ENCODE results near the gene MPDU1.

The MPDU1 gene

GRCh38 chr17:7613769-7614424, 30.2 kb downstream of the MPDU1 start:
- H3K4me1 ChIP-seq, result peaks cover 8% of the 10 kb centered on the region
- peaks cover 43% of the 10 kb centered on the region for H3K79me2 ChIP-seq
- H2AFZ ChIP-seq, result peak overlapping the region; percentile 45
- H3K4me2 ChIP-seq (ENCODE audit: low read length), result peak overlapping the region; percentile 81
- peak overlapping the region; percentile 80 for H3K27ac ChIP-seq
- no peaks in the 10 kb centered on the region for H3K36me3 ChIP-seq (ENCODE audit: control insufficient read depth, insufficient read depth, low read length)
- H3K9me3 ChIP-seq (ENCODE audit: control insufficient read depth, low read length), result no peaks in the 10 kb centered on the region
- H3K4me3 ChIP-seq (ENCODE audit: low read depth, low read length), result peak overlapping the region; percentile 84
- H3K27me3 ChIP-seq (ENCODE audit: control insufficient read depth, insufficient read depth, low read length), result no peaks in the 10 kb centered on the region
- H3K9ac ChIP-seq, result peak overlapping the region; percentile 39
- no peak for TF ChIP-seq CTCF (IDR thresholded peaks at IDR 0.05)

- peak within 1 kb of the TSS; percentile 80 for H3K27ac ChIP-seq
- H3K4me1 ChIP-seq, result peaks cover 8% of the 10 kb centered on the region
- H3K9ac ChIP-seq, result peak within 1 kb of the TSS; percentile 39
- TF ChIP-seq CTCF (IDR thresholded peaks at IDR 0.05), result peak; percentile 88
- H3K79me2 ChIP-seq, result peaks cover 37% of the 10 kb centered on the region
- no peaks in the 10 kb centered on the region for H3K36me3 ChIP-seq (ENCODE audit: control insufficient read depth, insufficient read depth, low read length)
- H2AFZ ChIP-seq, result peak within 1 kb of the TSS; percentile 87
- H3K4me2 ChIP-seq (ENCODE audit: low read length), result peak within 1 kb of the TSS; percentile 81
- no peaks in the 10 kb centered on the region for H3K27me3 ChIP-seq (ENCODE audit: control insufficient read depth, insufficient read depth, low read length)
- H3K9me3 ChIP-seq (ENCODE audit: control insufficient read depth, low read length), result no peaks in the 10 kb centered on the region
- H3K4me3 ChIP-seq (ENCODE audit: low read depth, low read length), result peak within 1 kb of the TSS; percentile 84
Observed at GRCh38 chr17:7614425-7615264, 31.0 kb downstream of the MPDU1 start, which contains the start of gene FXR2. TSS of gene FXR2 (minus strand) at chr17:7614897. CDS start at chr17:7614532, 365 bp downstream.

GRCh38 chr17:7615265-7615747, 31.7 kb downstream of the MPDU1 start:
- Histone ChIP-seq H3K4me3 (ENCODE audit: low read depth, low read length) (peak overlapping the region; percentile 84), H3K79me2 (peaks cover 34% of the 10 kb centered on the region), H3K4me1 (peaks cover 8% of the 10 kb centered on the region), H3K9me3 (ENCODE audit: control insufficient read depth, low read length) (no peaks in the 10 kb centered on the region), H2AFZ (peak overlapping the region; percentile 87), H3K27ac (peak overlapping the region; percentile 80), H3K9ac (no peak overlapping the region), H3K4me2 (ENCODE audit: low read length) (peak overlapping the region; percentile 64), H3K27me3 (ENCODE audit: control insufficient read depth, insufficient read depth, low read length) (no peaks in the 10 kb centered on the region), H3K36me3 (ENCODE audit: control insufficient read depth, insufficient read depth, low read length) (no peaks in the 10 kb centered on the region)
- no peak for TF ChIP-seq CTCF (IDR thresholded peaks at IDR 0.05)

GRCh38 chr17:7618608-7619007, 35.0 kb downstream of the MPDU1 start:
- no peak overlapping the region for H3K27ac ChIP-seq
- H3K4me3 ChIP-seq (ENCODE audit: low read depth, low read length), result no peak overlapping the region
- H2AFZ ChIP-seq, result no peak overlapping the region
- H3K36me3 ChIP-seq (ENCODE audit: control insufficient read depth, insufficient read depth, low read length), result no peaks in the 10 kb centered on the region
- no peaks in the 10 kb centered on the region for H3K27me3 ChIP-seq (ENCODE audit: control insufficient read depth, insufficient read depth, low read length)
- H3K9me3 ChIP-seq (ENCODE audit: control insufficient read depth, low read length), result no peaks in the 10 kb centered on the region
- TF ChIP-seq CTCF (IDR thresholded peaks at IDR 0.05), result no peak
- no peak overlapping the region for H3K9ac ChIP-seq
- peaks cover 1% of the 10 kb centered on the region for H3K4me1 ChIP-seq
- peaks cover 6% of the 10 kb centered on the region for H3K79me2 ChIP-seq
- H3K4me2 ChIP-seq (ENCODE audit: low read length), result no peak overlapping the region
